ENCODE data around the gene MRPL53.

The MRPL53 gene

DNA sequence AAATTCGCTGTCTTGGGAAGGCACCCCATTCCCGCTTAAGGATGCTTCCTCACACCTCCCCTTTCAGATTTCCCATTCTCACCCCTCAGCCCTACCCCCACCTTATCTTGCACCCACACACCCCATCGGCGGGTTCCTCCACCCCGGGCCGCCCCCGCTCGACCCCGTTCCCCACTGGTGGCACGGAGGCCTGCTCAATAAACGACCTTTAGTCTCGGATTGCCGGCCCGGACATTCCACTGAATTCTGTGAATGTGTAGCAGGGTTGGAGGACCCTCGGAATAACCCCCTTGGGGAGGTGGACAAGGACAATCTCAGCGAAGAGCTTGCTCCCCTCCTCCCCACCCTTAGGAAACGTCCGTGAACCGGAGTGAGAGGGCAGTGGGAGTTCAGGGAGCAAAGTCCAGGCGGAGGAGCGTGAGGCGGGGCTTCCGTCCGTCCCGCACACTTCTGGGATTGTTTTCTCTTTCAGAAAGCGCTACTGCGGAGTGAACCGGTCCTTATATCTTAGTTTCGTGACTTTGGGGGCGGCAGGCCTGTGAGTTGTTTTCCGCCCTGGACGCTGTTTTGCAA, 29.8 kb upstream of the MRPL53 start:
- TF ChIP-seq CTCF (IDR thresholded peaks at IDR 0.05; ENCODE audit: low read depth, low read length), result no peak
- peak overlapping the region; percentile 67 to 69 for H3K4me3 ChIP-seq (replicated peaks in 1 of 2; ENCODE audit: low read depth in 2 of 2, low read length in 2 of 2)
- peak; percentile 19 to 28 for DNase-seq (ENCODE audit: low read depth in 2 of 2)

DNA sequence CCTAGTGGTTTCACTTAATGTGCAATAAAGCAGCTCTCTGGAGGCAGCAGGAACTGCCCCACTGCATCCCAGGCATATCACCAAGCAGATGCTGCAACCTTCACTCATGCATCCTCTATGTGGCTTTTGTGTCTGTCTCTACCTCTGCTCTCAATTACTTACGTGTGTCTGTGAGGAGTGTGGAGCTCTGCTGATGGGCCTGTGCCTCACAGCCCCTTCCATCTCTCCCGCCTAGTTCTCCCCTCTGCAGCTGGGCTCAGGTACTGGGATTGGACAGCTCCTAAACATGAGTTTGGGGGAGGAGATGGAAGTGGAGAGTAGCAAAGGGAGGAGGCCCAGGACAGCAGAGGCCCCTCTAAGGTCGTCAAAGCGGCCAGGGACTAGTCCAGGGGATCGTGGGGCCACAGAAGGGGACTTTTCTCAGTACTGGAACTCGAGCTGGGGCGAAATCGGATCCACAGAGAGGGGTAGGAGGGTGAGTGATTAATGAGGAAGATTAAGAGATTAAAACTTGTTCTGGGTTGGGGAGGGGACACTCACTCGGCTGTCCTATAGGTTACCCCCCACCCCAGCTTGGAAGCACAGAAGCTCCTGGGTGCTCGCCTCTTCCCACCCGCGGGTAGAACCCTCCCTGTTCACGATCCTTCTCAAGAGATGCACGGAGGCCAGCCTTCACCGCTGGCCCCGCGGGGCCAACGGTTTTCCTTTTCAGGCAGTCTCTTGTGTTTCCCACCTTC, 29.0 kb upstream of the MRPL53 start:
- TF ChIP-seq CTCF (IDR thresholded peaks at IDR 0.05; ENCODE audit: low read depth, low read length), result no peak
- no peak for DNase-seq (ENCODE audit: low read depth in 2 of 2)
- peak overlapping the region in 1 of 2 donors; percentile 69 for H3K4me3 ChIP-seq (replicated peaks in 1 of 2; ENCODE audit: low read depth in 2 of 2, low read length in 2 of 2)

- H3K4me3 ChIP-seq (replicated peaks in 1 of 2; ENCODE audit: low read depth in 2 of 2, low read length in 2 of 2), result no peak overlapping the region
- no peak for DNase-seq (ENCODE audit: low read depth in 2 of 2)
- no peak for TF ChIP-seq CTCF (IDR thresholded peaks at IDR 0.05; ENCODE audit: low read depth, low read length)
Measured at GRCh38 chr2:74500578-74500946, 28.1 kb upstream of the MRPL53 start.

DNA sequence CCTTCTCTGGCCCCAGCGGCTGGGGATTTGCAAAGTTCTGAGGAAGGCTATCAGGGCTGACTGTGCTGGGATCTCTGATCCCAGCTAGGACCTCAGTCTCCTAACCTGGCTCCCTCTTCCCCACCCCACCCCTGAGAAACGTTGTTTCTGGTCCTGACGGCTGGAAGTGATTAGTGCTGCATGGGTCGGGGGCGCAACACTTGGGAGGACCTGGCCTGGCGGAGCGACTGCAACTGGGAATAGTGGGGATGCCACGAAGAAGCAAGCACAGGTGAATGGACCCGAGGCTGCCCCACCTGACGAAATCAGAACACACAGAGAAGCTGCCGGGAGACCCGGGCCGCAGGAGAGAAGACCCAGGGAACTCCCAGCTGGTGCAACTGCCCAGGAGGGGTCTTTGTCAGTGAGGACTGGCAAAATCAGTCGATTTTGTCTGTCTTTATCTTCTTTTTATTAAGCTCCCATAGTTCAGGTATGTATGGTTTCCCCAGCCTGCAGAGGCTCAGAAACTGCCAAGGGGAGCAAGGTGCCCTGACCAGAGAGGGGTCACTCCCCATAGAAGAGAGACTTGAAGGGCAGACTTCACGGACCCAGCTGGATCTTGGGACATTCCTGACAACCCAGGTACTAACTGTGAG, 27.6 kb upstream of the MRPL53 start:
- TF ChIP-seq CTCF (IDR thresholded peaks at IDR 0.05; ENCODE audit: low read depth, low read length), result no peak
- no peak for DNase-seq (ENCODE audit: low read depth in 2 of 2)
- no peak overlapping the region for H3K4me3 ChIP-seq (replicated peaks in 1 of 2; ENCODE audit: low read depth in 2 of 2, low read length in 2 of 2)

DNA sequence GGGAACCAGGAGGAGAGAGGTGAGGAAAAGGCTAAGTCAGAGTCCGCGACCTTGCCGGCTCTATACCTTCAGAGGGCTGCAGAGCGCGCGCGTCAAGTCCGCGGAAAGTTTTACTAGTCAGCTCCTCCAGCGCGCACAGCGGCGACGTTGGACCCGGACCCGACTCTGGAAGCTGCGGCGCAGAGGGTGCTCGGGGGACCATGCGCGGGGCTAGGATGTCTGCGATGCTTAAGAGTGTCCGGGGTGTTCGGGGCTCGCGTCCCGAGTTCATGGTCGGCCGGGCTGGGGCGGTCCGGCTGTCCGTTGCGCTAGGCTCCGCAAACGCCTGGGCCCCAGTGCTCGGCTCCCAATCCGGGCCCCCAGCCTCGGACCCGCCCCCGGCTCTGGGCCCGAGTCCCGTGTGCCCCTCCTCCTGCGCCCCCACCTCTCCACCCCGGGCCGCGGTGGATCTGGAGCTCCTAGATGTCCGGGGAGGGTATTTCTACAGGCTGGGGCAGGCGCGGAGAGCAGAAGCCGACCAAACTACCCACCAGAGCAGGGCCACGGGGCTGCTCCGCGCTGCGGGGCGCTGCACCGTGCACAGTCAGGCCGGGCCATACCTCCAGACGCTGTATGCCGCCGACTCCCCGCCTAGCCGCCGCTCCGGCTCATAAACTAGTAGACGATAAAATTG, 26.9 kb upstream of the MRPL53 start, which contains the start of gene LBX2:
Gene LBX2 (minus strand): TSS at position 337 of the 673 bp plus-strand sequence. CDS start 66 bp downstream, at position 271.
- TF ChIP-seq CTCF (IDR thresholded peaks at IDR 0.05; ENCODE audit: low read depth, low read length), result no peak
- peak; percentile 33 to 35 for DNase-seq (ENCODE audit: low read depth in 2 of 2)

GRCh38 chr2:74498500-74499266, 26.2 kb upstream of the MRPL53 start:
- no peak for TF ChIP-seq CTCF (IDR thresholded peaks at IDR 0.05; ENCODE audit: low read depth, low read length)
- H3K4me3 ChIP-seq (replicated peaks in 1 of 2; ENCODE audit: low read depth in 2 of 2, low read length in 2 of 2), result peak overlapping the region; percentile 35 to 39
- peak in 1 of 2 donors; percentile 43 for DNase-seq (ENCODE audit: low read depth in 2 of 2)

More for the DNA sequence above, 26.9 kb upstream of the MRPL53 start, which contains the start of gene LBX2:
- peak within 1 kb of the TSS; percentile 35 to 39 for H3K4me3 ChIP-seq (replicated peaks in 1 of 2; ENCODE audit: low read depth in 2 of 2, low read length in 2 of 2)
